NCI-H524 treated with DMSO at 0.1 percent for 48 hours (cell line): ENCODE data around the gene IKZF1.
"Not testable (repeated sequence)": the region's sequence is repeated elsewhere in the genome, so short reads cannot be mapped to it uniquely, and the experiment has no call there.

ENCODE experiments used
- DNase-seq: peaks from one replicate; lab custom pipeline; 2025; lab: John Stamatoyannopoulos, UW

IKZF1 gene

GRCh38 chr7:50334341-50334994, 30.0 kb downstream of the IKZF1 start:
- no peak for DNase-seq

GRCh38 chr7:50335230-50335794, 30.8 kb downstream of the IKZF1 start:
- DNase-seq = no peak

- DNase-seq = no peak
These were observed 31.6 kb downstream of the IKZF1 start for GRCh38 chr7:50335795-50336754.

GRCh38 chr7:50336894-50337703, 32.6 kb downstream of the IKZF1 start:
- no peak for DNase-seq

- DNase-seq = not testable (repeated sequence)
These were observed 35.0 kb downstream of the IKZF1 start for GRCh38 chr7:50339472-50339871.

GRCh38 chr7:50339990-50340500, 35.5 kb downstream of the IKZF1 start:
- DNase-seq = no peak

- no peak for DNase-seq
These were observed 37.2 kb downstream of the IKZF1 start for GRCh38 chr7:50341724-50342123.

GRCh38 chr7:50342616-50343114, 38.1 kb downstream of the IKZF1 start:
- DNase-seq = no peak

GRCh38 chr7:50346545-50347497, 42.3 kb downstream of the IKZF1 start:
- no peak for DNase-seq

- DNase-seq = no peak
These were observed 43.2 kb downstream of the IKZF1 start for GRCh38 chr7:50347693-50348092.

GRCh38 chr7:50348469-50349162, 44.1 kb downstream of the IKZF1 start:
- no peak for DNase-seq

- DNase-seq = no peak
These were observed 44.9 kb downstream of the IKZF1 start for GRCh38 chr7:50349399-50349798.

- DNase-seq = no peak
These were observed 45.7 kb downstream of the IKZF1 start for GRCh38 chr7:50349963-50350944.

GRCh38 chr7:50351267-50351666, 46.8 kb downstream of the IKZF1 start:
- DNase-seq = no peak

GRCh38 chr7:50352282-50352681, 47.8 kb downstream of the IKZF1 start:
- DNase-seq = no peak

GRCh38 chr7:50352751-50353150, 48.2 kb downstream of the IKZF1 start:
- no peak for DNase-seq

- DNase-seq = no peak
These were observed 48.7 kb downstream of the IKZF1 start for GRCh38 chr7:50353201-50353600.

- no peak for DNase-seq
These were observed 49.5 kb downstream of the IKZF1 start for GRCh38 chr7:50353894-50354595.
